Stimulated activated naive CD4-positive, alpha-beta T cell treated with Interleukin-2 at 50 U/mL for 16 hours (primary cell): ENCODE measurements around the gene FBXW4.
"Not testable (repeated sequence)": the region's sequence is repeated elsewhere in the genome, so short reads cannot be mapped to it uniquely, and the experiment has no call there.

Experiments
- DNase-seq: peaks from one replicate; lab custom pipeline; 2025; lab: John Stamatoyannopoulos, UW

FBXW4 gene

DNA sequence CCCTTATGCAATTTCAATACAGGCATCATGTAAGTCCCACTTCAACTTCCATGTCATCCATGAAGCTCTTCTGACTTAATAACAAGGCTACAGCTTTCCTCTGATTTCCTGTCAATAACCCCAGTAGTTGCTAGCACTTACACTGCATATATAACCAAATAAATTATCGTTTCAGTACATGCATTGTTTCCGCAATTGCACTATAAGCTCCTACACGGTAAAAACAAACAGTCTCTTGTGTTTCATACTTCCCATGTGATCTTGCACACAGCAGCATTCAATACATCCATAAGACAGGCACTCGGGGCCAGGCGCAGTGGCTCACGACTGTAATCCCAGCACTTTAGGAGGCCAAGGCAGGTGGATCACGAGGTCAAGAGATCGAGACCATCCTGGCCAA is 41.4 kb downstream of the FBXW4 start:
- DNase-seq = no peak

DNA sequence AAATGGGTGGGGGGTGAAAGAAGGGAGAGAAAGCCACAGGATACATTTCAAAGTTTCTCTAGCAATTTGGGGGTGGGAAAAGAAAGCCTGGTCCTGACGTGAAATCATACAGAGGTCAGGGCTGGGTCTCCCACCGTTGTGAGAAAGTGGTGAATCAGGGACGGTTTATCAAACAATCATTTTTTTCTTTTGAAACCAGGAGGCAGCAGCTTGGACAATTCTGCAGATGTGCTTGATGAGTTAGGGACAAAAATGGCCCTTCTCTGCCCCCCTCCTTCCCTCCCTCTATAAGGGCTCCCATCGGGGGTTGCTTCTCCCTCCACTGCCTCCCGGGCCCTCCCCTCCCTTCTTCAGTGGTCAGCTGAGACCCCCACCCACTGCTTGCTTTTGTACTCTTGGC is 43.6 kb downstream of the FBXW4 start:
- no peak for DNase-seq

DNA sequence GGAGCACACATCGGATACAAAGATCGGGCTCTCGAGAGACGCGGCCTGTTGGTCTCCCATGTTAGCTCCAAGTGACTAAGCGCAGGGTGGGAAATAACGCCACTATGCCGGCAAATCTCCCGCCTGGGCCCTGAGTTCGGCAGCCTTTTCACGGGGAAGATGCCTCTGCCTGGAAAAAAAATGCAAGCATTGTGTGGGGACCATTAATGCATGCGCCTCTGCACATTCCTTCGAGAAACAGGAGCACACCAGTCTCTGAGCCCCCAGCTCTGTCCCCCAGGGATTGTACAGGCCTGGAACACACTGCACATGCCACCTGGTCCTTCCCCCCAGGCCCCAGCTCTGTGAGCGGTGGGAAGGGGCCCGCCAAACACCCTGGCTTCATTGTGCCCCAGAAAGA is 44.1 kb downstream of the FBXW4 start:
- DNase-seq = no peak

DNA sequence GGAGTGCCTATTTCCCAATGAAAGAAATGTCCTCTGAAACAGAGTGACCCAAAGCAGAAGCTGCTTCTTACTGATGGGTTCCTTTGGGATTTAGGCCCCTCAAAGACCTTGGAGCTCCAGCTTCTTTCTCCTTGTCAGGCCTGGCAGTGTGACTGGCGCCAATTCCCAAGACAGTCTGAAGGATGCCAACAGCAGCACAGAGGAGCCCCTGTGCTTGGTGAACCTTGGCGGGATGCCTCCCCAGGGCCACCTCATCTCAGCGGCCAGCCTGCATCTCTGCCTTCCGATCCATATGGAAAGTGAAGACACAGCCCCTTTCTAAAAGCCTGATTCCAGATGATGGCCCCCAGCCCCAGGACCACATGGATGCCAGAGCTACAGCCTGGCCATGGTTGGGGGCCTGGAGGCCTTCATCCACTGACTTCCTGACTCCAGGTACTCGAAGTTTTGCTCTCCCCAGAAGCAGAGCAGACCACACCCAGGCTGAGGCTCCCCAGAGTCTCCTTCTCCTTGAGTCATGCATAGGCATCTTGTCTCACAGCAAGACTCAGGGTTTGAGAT is 45.4 kb downstream of the FBXW4 start:
- no peak for DNase-seq

DNA sequence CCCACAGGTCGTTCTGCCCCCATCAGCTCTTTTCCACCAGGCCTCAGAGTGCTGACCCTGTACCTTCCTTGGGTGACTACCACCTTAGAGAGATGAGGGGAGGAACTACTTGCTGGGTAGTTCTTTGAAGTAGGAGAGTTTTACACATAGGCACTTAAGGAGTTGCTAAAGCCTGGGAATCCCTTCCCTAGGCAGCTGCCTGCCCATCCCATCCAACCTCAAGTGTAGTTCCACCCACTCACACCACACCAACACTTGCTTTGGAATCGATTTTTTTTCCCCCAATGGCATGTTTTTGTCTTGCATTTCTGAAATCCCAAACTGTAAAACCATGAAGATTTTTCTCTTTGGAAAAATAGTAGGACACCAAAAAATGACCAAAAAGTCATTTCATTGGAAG is 47.7 kb downstream of the FBXW4 start:
- DNase-seq = no peak

DNA sequence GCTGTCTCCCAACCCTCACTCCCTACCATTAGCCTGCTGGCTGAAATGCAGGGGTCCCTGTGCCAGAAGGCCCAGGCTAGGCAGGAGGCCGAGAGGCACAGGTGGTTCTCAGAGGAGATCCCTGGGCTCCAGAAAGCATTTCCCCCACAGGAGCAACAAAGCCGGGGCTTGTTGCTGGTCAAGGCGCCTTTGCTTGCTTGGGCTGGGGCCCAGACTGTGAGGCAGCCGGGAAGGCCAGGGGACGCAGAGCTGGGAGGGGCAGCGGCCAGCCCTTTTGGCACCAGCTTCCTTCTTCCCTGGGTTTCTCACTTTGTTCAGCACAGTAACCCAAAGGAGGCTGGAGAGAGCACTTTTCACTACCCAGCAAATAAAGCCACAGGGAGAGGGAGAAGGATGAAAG is 48.6 kb downstream of the FBXW4 start:
- no peak for DNase-seq

DNA sequence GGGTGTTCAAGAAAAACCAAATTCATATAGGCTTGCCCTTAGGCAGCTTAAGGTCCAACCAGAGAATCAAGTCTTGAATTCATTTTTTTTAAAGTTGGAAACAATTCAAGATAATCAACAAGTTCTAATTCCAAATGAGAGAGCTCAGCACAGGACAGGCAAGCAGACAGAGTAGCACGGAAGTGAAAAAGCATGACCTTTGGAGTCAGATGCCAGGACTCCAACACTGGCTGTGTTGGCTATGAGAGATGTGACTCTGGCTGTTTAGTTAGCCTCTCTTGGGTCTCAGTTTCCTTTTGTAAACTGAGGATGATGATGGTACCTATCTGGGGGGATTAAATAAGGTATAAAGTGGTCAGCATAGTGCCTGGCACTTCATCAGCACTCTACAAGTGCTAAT is 49.3 kb downstream of the FBXW4 start:
- no peak for DNase-seq

DNA sequence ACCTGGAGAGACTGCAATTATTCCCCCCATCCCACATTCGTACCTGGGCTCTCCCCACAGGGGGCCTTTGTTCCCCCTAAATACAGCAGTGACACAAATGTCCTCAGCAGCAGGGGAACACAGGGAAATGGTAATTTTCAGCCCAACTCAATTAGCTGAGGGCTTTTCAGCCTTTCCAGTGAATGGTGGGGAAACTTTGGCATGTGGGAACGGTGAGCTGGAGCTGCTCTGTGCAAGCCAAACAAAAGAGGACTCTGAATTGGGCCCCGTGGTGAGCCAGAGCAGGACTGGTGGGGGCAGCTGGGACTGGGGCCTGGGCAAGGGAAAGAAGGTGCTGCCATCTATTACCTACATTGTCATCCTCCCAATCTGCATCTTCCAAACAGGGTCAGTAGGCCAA is 51.0 kb downstream of the FBXW4 start:
- no peak for DNase-seq

DNA sequence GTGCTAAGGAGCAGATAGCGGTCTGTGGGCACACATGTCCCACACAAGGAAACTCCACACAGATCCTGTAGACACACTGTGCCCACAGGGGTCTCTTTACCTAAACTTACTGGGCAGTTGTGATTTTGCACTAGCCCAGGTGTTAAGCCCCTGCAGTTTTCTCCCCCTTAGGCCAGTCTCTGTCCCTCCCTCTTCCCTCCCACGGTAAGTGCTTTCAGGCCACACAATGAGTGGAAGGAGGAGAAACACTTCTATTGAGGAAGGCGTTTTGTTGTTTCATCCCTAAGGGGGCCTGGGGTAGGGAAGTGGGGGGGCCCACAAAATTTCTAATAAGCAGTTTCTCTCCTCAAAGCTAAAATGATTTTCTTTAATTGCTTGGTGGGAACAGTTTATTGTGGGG is 51.4 kb downstream of the FBXW4 start:
- no peak for DNase-seq

DNA sequence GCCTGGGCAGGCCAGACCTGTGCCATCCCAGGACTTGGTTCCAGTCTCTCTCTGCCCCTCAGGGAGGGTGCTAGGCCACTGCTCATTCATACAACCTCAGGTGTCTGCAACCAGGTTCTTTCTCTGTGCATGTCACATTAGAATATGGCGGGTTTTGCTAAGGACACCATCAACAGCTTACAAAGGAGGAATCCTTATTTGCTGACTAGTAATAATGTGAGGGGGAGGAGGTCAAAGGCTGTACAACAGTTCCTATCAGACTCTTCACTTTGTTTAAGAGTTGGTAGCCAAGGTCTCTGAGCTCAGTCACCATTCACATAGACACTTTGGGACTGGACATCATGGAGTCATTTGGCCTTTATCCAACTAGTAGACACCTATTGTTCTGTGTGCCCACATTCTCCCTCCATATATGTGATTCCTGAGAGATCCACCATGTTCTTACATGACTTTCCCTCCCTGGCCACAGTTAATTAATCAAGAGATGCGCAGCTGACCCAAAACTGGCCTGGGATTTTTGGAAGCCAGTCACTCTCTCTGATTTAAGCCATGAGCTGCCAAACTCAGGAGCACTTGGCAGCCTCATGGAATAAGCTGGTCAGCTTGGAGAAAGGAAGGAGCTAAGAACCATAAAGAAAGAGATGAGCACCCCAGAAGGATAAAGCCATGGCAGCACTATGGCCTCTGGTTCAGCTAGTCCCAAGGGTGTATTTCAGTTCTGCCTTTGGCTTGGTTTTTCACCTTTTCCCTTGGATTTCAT is 55.6 kb downstream of the FBXW4 start:
- DNase-seq = no peak

DNA sequence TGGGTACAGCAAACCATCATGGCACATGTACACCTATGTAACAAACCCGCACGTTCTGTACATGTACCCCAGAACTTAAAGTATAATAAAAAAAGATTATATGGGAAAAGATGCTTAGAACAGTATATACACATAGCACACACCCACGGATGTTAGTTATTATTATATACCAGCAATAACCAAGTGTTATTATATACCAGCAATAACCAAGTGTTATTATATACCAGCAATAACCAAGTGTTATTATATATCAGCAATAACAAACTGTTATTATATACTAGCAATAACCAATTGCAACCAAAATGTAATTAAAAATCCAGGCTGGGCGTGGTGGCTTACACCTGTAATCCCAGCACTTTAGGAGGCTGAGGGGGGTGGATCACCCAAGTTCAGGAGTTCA is 61.5 kb downstream of the FBXW4 start:
- not testable (repeated sequence) for DNase-seq

DNA sequence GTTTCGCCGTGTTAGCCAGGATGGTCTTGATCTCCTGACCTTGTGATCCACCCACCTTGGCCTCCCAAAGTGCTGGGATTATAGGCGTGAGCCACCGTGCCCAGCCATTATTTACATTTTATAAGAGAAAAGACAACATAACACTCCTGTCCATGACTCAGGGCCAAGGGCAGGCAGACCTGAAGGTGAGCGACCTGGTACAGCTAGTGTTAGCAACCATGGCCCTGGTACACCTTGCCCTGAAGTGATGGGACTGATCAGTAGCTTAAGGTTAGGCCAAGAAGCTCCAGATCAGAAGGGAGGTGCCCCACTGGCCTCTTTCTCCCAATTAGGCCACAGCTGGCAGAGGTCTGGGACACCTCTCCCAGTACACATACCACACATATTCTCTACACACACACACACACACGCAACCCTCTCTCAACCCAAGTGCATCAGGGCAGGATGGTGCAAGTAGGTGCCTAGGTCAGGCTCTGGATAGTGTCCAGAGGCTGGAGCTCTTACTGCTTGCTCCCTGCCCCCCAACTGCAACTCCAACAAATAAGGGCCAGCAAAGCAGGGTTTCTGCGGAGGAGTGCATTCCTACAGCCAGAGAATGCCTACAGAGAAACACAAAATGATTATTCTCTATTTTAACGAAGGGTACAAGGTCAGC is 63.0 kb downstream of the FBXW4 start:
- no peak for DNase-seq

DNA sequence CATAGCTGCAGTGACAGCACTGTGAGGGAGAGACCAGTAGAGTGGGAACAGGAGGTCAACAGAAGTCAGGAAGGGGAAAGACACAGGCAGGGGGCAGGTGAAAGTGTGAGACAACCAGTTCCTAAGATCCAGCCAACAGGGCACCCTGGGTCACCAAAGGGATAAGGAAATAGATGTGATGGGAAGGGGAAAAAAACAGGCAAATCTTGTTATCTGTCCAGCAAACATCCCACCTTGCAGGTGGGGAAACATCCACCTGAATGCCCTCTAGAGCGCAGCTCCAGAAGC is 64.4 kb downstream of the FBXW4 start:
- no peak for DNase-seq

DNA sequence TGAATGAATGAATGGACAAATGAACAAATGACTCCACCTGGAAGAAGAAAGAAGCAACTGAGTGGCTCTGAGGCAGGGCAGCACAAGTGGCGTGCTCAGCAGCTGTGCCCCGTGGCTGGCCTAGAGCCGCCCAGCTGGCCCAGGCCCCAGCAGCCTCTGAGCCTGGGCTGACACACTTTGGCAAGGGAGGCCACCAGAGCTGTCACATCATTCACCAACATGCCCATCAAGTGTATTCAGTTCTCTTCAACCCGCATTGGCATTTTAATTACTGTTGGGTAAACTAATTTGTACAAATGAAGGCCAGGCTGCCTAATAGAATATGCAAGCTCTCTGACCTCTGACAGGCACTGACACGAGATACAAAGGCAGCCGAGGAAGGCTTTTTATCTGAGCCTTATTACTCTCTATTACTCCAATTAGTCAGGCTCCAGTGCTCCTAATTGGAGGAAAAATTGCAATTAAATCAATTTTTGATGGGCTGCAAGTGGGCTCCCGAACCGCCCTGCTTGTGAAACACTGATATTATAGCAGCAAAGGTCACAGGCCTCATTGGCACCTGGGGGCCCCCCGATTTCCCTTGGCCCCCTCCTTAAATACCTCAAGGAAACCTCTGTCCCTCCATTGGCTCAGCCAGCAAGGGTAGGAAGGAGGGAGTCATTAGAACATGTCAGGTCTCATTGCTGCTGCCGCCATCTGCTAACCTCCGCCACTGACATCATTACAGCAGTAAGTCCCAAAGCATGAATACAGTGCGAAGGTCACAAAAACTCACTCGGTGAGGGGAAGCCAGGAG is 64.9 kb downstream of the FBXW4 start:
- DNase-seq = no peak

DNA sequence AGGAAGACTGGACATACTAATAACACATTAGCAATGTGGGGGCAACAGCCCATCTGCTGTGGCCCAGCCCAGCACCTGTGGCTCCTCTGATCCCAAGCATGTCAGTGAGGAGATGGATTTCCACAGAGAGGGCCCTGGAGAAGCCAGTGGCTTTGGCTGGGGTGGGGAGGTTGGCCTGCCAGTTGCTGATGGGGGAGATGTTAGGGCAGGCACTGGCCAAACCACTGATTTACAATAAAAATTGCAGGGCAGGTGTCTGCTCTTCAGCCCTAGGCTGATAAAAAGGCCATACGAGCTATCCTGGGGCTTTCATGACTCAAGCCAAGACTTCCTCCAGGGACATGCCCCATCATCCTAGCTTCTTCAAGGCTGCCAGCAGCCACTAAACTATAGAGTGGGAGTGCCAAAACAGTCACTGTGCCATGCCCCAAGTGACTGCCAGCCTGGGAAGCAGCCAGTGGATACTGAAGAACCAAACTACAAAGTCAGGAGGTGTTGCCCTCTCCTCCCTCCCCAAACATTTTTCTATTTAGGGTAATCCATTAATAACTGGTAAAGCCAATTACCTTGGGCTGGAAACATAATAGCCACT is 69.1 kb downstream of the FBXW4 start:
- no peak for DNase-seq

DNA sequence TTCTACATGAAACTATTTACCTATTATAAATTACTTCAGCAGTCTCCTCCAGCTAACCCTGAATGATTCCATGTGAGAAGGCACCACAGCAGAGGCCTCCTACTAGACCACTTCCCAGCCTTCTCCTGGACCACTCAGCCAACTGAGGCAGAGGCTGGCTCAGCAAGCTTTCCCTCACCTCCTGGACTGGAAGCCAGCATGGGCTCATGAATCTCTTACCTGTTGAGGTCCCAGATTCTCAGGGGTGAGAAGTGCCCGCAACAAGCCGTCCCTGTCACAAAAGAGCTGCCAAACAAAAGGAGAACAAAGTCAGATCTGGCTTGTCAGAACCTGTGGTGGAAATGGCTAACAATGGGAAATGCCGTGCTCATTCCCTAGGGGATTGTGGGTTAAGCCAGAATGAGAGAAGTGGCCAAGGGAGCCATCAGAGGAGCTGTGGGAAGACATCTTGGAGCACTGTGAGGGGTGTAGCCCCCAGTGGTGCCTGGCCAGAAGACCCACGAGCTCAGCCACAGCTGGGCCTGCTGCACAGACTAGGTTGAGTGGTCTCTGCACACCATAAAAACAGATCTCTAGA is 70.4 kb downstream of the FBXW4 start:
- no peak for DNase-seq

DNA sequence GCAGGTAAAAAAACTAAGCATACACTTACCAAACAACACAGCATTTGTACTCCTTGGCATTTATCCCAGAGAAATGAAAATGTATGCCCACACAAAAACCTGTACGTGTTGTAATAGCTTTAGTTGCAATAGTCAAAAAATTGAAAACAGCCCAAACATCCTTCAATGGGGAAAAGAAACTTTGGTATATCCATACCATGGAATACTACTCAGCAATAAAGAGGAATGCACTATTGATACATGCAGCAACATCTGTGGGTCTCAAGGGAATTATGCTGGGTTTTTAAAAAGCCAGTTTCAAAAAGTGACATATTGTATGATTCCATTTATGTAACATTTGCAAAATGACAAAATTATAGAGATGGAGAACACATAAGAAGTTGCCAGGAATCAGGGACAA is 71.4 kb downstream of the FBXW4 start:
- no peak for DNase-seq

DNA sequence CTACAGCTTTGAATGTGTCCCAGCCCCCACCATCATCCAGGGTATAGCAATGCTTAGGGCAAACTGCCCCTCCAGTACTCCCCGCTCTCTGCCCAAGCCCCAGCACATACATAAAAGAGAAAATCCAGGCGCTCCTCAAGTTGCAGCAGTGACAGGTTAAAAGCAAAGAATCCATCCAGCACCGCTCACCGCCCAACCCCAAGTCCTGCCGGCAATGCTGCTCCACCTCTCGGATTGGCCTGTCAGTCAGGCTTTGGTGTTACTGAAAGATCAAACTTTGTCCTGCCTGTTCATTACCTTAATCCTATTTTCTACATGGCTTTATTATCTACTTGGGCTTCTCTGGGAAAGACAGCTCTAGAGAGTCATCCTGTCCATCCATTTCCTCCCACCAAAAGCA is 75.0 kb downstream of the FBXW4 start:
- no peak for DNase-seq

DNA sequence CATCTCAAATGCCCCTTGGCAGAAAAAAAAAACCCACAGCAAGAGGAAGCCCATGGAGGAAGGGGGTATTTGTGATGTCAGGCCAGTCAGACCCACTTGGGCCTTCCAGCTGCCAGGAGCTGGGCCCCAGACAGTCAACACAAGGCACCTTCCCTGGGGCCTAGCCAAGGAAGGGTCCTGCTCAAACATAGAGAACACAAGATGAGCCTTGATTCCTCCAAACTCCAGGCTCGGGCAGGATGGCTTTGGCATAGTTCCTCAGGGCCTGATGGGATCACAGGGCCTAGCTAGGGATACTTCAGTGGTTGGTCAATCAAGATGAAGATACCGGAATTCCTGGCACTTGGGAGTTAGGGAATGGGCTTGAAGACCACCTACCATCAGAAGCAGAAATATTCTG is 76.1 kb downstream of the FBXW4 start:
- DNase-seq = no peak

DNA sequence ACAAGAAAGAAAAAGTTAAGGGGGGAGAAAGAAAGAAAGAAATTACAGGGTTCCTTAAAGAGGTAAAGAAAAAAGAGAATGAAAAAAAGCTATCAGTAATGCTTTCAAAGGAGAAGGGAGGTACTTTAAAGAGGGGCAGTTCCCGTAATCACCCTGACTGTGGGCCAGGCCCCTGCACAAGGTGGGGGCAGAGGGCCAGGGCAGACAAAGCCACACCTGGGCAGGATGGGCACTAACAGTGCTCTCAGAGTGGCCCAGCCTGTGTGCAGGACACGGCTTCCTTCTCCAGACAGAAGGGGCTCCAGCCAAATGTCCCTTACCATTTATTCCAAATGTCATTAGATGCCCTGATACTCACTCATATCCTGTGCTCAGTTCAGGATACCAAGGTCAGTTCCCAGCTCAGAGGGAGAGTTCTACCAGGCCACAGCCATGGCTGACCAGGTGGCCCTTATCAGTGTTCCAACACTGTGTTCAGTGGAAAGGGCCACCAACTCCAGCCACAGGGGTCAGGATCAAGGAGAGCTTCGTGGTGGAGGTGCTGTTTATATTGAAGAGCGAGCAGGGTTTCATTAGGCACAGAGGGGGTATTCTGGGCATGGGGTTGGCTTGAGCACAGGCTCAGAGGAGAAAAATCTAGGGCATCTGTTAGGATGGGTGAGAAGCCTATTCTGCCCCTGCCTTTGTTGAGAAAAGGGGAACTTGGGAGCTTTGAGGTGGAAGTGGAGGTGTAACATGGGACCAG is 77.0 kb downstream of the FBXW4 start:
- DNase-seq = no peak

DNA sequence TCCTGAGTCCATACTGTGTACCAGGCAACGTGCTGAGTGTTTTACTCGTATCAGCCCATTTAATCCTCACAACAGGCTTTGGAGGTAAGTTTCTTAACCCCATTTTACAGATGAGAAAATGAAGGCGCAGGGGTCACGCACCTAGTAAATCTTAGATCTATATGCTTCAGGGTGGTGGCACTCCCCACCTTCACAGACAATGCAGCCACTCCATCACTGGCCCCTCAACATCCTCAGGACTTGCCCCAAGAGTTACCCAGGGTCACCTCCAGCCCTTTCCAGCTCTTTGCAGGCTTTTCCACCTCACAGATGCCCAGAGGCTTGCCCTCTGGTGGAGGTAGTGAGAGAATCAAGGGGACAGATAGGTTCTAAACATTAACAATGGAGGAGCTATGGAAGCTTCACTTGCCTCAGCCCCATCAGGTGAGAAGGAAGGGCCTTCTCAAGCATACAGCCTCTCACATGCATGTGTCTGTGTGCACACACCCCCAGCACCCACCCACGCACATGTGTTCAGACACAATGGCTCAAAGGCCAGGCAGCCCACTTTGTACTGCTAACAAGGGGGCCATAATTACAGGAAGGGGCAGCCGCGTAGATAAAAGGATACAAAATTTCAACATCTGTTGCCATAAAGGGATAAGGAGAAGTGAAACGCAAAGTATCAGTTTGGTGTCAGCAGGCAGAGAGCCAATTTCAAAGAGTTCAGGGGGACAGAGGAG is 77.7 kb downstream of the FBXW4 start:
- DNase-seq = no peak
